Esophagus squamous epithelium (tissue), 5 donors: ENCODE results near the gene EFS. TPM values are rescaled to one million over a fixed set of nuclear protein-coding genes. Genes with fewer than 3 reads are reported as not detected.

Experiments used
- DNase-seq: peaks from one replicate; lab custom pipeline; 2025; lab: John Stamatoyannopoulos, UW
- H3K27ac ChIP-seq, 4 donors: fragments of 200-600 bp; sonication (generic); one replicate each; pipeline ENCODE4 v1.5.1; 2016 to 2019; ENCODE audit warnings: mild to moderate bottlenecking in 1 of 4
- H3K27me3 ChIP-seq, 4 donors: fragments of 200-600 bp; sonication (generic); 1 replicate in 3 of 4; 2 replicates in 1 of 4; pipeline versions ENCODE4 v1.5.1 to v1.6.0; 2017 to 2021; ENCODE audit warnings: antibody characterized with exemption in 1 of 4
- H3K36me3 ChIP-seq, 3 donors: fragments of 200-600 bp; sonication (generic); one replicate each; pipeline ENCODE4 v1.5.1; 2016 to 2019
- H3K4me1 ChIP-seq, 3 donors: fragments of 200-600 bp; sonication (generic); one replicate each; pipeline ENCODE4 v1.5.1; 2017 to 2019
- H3K4me3 ChIP-seq, 4 donors: fragments of 200-600 bp; sonication (generic); 1 replicate in 3 of 4; 2 replicates in 1 of 4; pipeline ENCODE4 v1.5.1; 2016 to 2019; ENCODE audit warnings: mild to moderate bottlenecking in 2 of 4, moderate library complexity in 1 of 4
- H3K9me3 ChIP-seq, 3 donors: fragments of 200-600 bp; sonication (generic); one replicate each; pipeline ENCODE4 v1.5.1; 2016 to 2019
- POLR2A ChIP-seq, 4 donors: fragments of 450-650 bp; IDR thresholded peaks; one replicate each; pipeline ENCODE4 v1.6.1; 2017; ENCODE audit warnings: antibody characterized with exemption in 4 of 4, mild to moderate bottlenecking in 4 of 4, moderate library complexity in 3 of 4
- WGBS, 2 donors: methylation state at CpG; one replicate each; pipeline ENCODE4 v1.1.5; 2018; 5-methylcytosine and 5-hydroxymethylcytosine counted together
- intact Hi-C: fragments of 100-400 bp; cut with DNase I; formaldehyde crosslinking; loops from one replicate; pipeline ENCODE4 v1.15.0; 2022
- total RNA-seq, 4 donors: library from RNA; depleted of rRNA; stranded (reverse); fragments of >200 nt; gene quantifications; one replicate each; pipeline ENCODE4 v1.1.0, GENCODE V29; 2016
- TF ChIP-seq, protein P1 (sequence below), 6 experiments: fragments of 450-650 bp in 4 of 6; fragments of 200-600 bp in 2 of 6; sonication (generic) in 2 of 6; IDR thresholded peaks; one replicate each; pipeline ENCODE4 v1.5.1; 2016 to 2019; ENCODE audit warnings: antibody characterized with exemption in 6 of 6, mild to moderate bottlenecking in 4 of 6, moderate library complexity in 4 of 6
- donor health status: DM: yes; HTN: yes; CAD: no.

EFS gene
- total RNA-seq, 4 donors from 2014 or later: 17.8 to 34.4 (median 20.9) TPM

GRCh38 chr14:23382731-23383440, 17.9 kb upstream of the EFS start:
- no peak for TF ChIP-seq POLR2A (IDR thresholded peaks at IDR 0.05)
- TF ChIP-seq, protein P1, sequence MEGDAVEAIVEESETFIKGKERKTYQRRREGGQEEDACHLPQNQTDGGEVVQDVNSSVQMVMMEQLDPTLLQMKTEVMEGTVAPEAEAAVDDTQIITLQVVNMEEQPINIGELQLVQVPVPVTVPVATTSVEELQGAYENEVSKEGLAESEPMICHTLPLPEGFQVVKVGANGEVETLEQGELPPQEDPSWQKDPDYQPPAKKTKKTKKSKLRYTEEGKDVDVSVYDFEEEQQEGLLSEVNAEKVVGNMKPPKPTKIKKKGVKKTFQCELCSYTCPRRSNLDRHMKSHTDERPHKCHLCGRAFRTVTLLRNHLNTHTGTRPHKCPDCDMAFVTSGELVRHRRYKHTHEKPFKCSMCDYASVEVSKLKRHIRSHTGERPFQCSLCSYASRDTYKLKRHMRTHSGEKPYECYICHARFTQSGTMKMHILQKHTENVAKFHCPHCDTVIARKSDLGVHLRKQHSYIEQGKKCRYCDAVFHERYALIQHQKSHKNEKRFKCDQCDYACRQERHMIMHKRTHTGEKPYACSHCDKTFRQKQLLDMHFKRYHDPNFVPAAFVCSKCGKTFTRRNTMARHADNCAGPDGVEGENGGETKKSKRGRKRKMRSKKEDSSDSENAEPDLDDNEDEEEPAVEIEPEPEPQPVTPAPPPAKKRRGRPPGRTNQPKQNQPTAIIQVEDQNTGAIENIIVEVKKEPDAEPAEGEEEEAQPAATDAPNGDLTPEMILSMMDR (IDR thresholded peaks at IDR 0.05): no peak
- intact Hi-C loops: no loop called here
- no peak overlapping the region for H3K4me3 ChIP-seq
- H3K4me1 ChIP-seq: peaks cover 0 to 10% (median 0%) of the 10 kb centered on the region in 3 donors
- peaks cover 0 to 32% (median 0%) of the 10 kb centered on the region in 4 donors for H3K27me3 ChIP-seq
- DNase-seq: no peak
- H3K27ac ChIP-seq: no peak overlapping the region
- H3K9me3 ChIP-seq: no peaks in the 10 kb centered on the region
- H3K36me3 ChIP-seq: no peaks in the 10 kb centered on the region
- WGBS, 2 donors: 64 to 67% methylated on average over 10 of the region's 10 CpGs

- Histone ChIP-seq H3K27ac (no peak overlapping the region), H3K4me3 (no peak overlapping the region), H3K9me3 (no peaks in the 10 kb centered on the region), H3K27me3 (peaks cover 0 to 32% (median 0%) of the 10 kb centered on the region in 4 donors), H3K36me3 (no peaks in the 10 kb centered on the region), H3K4me1 (peaks cover 0 to 10% (median 0%) of the 10 kb centered on the region in 3 donors)
- no peak for TF ChIP-seq POLR2A (IDR thresholded peaks at IDR 0.05)
- TF ChIP-seq, protein P1 (IDR thresholded peaks at IDR 0.05): no peak
- DNase-seq: no peak
- 40 to 87% methylated on average over 1 to 3 of the region's 6 CpGs for WGBS, 2 donors
- intact Hi-C loops: no loop called here
These were observed 17.3 kb upstream of the EFS start for GRCh38 chr14:23382276-23382675.

DNA sequence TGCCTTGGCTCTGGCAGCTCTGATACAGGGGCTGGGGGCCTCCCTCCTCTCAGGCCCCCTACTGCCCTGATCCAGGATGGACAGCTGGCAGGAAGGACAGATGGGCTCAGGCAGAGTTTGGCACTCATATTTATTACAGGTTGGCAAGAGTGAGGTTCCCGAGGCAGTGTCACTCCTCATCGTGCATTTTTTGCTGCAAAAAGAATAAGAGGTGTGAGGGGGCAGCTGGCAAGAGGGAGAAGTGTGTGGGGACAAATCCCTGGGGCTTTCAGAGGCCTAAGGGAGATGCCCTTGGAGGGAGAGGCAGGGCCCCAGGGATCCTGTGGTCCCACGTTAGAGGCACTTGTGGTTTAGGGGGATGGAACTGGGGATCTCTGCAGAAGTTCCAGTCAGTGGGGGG, 16.9 kb upstream of the EFS start:
- no peaks in the 10 kb centered on the region for H3K36me3 ChIP-seq
- DNase-seq: no peak
- H3K27ac ChIP-seq: no peak overlapping the region
- TF ChIP-seq, protein P1 (IDR thresholded peaks at IDR 0.05): no peak
- TF ChIP-seq POLR2A (IDR thresholded peaks at IDR 0.05): no peak
- H3K4me1 ChIP-seq: peaks cover 0 to 12% (median 0%) of the 10 kb centered on the region in 3 donors
- H3K4me3 ChIP-seq: no peak overlapping the region
- WGBS, 2 donors: 39 to 43% methylated on average over 3 of the region's 3 CpGs
- no peaks in the 10 kb centered on the region for H3K9me3 ChIP-seq
- intact Hi-C loops: loop anchor here (2.0 kb wide), 1 partner anchor 55 kb away; no protein-coding TSS in a partner anchor
- H3K27me3 ChIP-seq: peaks cover 0 to 32% (median 0%) of the 10 kb centered on the region in 4 donors

GRCh38 chr14:23380976-23381375, 16.0 kb upstream of the EFS start:
- no peak overlapping the region for H3K27ac ChIP-seq
- no peaks in the 10 kb centered on the region for H3K36me3 ChIP-seq
- WGBS, 2 donors: 40 to 60% methylated on average over 1 to 2 of the region's 4 CpGs
- peaks cover 0 to 32% (median 0%) of the 10 kb centered on the region in 4 donors for H3K27me3 ChIP-seq
- intact Hi-C loops: loop anchor here (2.0 kb wide), 1 partner anchor 54 kb away; no protein-coding TSS in a partner anchor
- no peaks in the 10 kb centered on the region for H3K9me3 ChIP-seq
- no peak overlapping the region for H3K4me3 ChIP-seq
- DNase-seq: no peak
- TF ChIP-seq, protein P1 (IDR thresholded peaks at IDR 0.05): no peak
- TF ChIP-seq POLR2A (IDR thresholded peaks at IDR 0.05): no peak
- peaks cover 0 to 14% (median 0%) of the 10 kb centered on the region in 3 donors for H3K4me1 ChIP-seq

- no peak for TF ChIP-seq POLR2A (IDR thresholded peaks at IDR 0.05)
- TF ChIP-seq, protein P1 (IDR thresholded peaks at IDR 0.05): no peak
- H3K27me3 ChIP-seq: peaks cover 0 to 32% (median 0%) of the 10 kb centered on the region in 4 donors
- H3K36me3 ChIP-seq: no peaks in the 10 kb centered on the region
- H3K4me1 ChIP-seq: peaks cover 0 to 14% (median 0%) of the 10 kb centered on the region in 3 donors
- WGBS, 2 donors: 51 to 62% methylated on average over 6 to 7 of the region's 16 CpGs
- H3K27ac ChIP-seq: no peak overlapping the region
- H3K4me3 ChIP-seq: no peak overlapping the region
- no peaks in the 10 kb centered on the region for H3K9me3 ChIP-seq
- DNase-seq: no peak
- intact Hi-C loops: loop anchor here (2.0 kb wide), 1 partner anchor 54 kb away; no protein-coding TSS in a partner anchor
These were observed 15.4 kb upstream of the EFS start for GRCh38 chr14:23380197-23380914.
